ENCODE measurements around the gene USP16. TPM values are rescaled to one million over a fixed set of nuclear protein-coding genes. Genes with fewer than 3 reads are reported as not detected.

The USP16 gene
- total and polyA plus RNA-seq, 2 of the 13 experiments (the other 11 are each of a cell fraction or from before 2014, with no cell fraction given), result 16.5 to 46.9 TPM

GRCh38 chr21:29024474-29025327, at the start of gene USP16 (continued):
- 0 out of 2 replicates have a peak, but pooled peaks have one; percentile 11 for TF ChIP-seq ZBTB49 (CRISPR knock-in tag; IDR thresholded peaks at IDR 0.05; ENCODE audit: borderline replicate concordance)
- TF ChIP-seq PATZ1 (CRISPR knock-in tag; IDR thresholded peaks at IDR 0.05), result 0 out of 2 replicates have a peak, but pooled peaks have one; percentile 42
- peak; percentile 93; the same call in 1 of the 3 replicates for TF ChIP-seq MXI1 (IDR thresholded peaks at IDR 0.05; ENCODE audit: borderline replicate concordance, low read depth, low read length)
- no peak for TF ChIP-seq ZNF546 (CRISPR knock-in tag; conservative IDR thresholded peaks at IDR 0.05)
- TF ChIP-seq CENPX (CRISPR knock-in tag; IDR thresholded peaks at IDR 0.05), result no peak
- no peak for TF ChIP-seq MAZ (IDR thresholded peaks at IDR 0.05; ENCODE audit: borderline replicate concordance, low read depth, low read length)
- 0 out of 2 replicates have a peak, but pooled peaks have one; percentile 31 for TF ChIP-seq MAZ (CRISPR knock-in tag; IDR thresholded peaks at IDR 0.05; ENCODE audit: low read depth)
- TF ChIP-seq FOXK2 (IDR thresholded peaks at IDR 0.05), result no peak
- no peak; the same call in 1 of the 2 replicates for TF ChIP-seq ETV6 (CRISPR knock-in tag; conservative IDR thresholded peaks at IDR 0.05)
- TF ChIP-seq RARA (CRISPR knock-in tag; IDR thresholded peaks at IDR 0.05), result peak; percentile 30; the same call in 1 of the 2 replicates
- no peak for TF ChIP-seq MAFF (IDR thresholded peaks at IDR 0.05; ENCODE audit: low read depth, low read length)
- TF ChIP-seq KAT7 (CRISPR knock-in tag; IDR thresholded peaks at IDR 0.05; ENCODE audit: borderline replicate concordance), result no peak
- TF ChIP-seq ZNF333 (CRISPR knock-in tag; IDR thresholded peaks at IDR 0.05; ENCODE audit: borderline replicate concordance), result no peak
- TF ChIP-seq PHF20 (CRISPR knock-in tag; IDR thresholded peaks at IDR 0.05), result peak; percentile 98
- TF ChIP-seq ZNF3 (CRISPR knock-in tag; IDR thresholded peaks at IDR 0.05), result no peak
- TF ChIP-seq PRDM10 (CRISPR knock-in tag; IDR thresholded peaks at IDR 0.05; ENCODE audit: low read depth), result peak; percentile 52; the same call in 1 of the 2 replicates
- no peak for TF ChIP-seq ZNF75D (CRISPR knock-in tag; IDR thresholded peaks at IDR 0.05; ENCODE audit: borderline replicate concordance)
- no peak for TF ChIP-seq ZEB1 (IDR thresholded peaks at IDR 0.05; ENCODE audit: insufficient replicate concordance, low read depth)
- no peak for TF ChIP-seq SMARCC2 (IDR thresholded peaks at IDR 0.05)

All from HepG2 (cell line).